NCI-H345 (cell line): ENCODE results near the gene HBZ.
A peak's percentile ranks its signal among the peaks of the same experiment; 100 is the strongest.
"Not testable (repeated sequence)": the region's sequence is repeated elsewhere in the genome, so short reads cannot be mapped to it uniquely, and the experiment has no call there.

ENCODE experiments used
- DNase-seq: peaks from one replicate; lab custom pipeline; 2025; lab: John Stamatoyannopoulos, UW

The HBZ gene

DNA sequence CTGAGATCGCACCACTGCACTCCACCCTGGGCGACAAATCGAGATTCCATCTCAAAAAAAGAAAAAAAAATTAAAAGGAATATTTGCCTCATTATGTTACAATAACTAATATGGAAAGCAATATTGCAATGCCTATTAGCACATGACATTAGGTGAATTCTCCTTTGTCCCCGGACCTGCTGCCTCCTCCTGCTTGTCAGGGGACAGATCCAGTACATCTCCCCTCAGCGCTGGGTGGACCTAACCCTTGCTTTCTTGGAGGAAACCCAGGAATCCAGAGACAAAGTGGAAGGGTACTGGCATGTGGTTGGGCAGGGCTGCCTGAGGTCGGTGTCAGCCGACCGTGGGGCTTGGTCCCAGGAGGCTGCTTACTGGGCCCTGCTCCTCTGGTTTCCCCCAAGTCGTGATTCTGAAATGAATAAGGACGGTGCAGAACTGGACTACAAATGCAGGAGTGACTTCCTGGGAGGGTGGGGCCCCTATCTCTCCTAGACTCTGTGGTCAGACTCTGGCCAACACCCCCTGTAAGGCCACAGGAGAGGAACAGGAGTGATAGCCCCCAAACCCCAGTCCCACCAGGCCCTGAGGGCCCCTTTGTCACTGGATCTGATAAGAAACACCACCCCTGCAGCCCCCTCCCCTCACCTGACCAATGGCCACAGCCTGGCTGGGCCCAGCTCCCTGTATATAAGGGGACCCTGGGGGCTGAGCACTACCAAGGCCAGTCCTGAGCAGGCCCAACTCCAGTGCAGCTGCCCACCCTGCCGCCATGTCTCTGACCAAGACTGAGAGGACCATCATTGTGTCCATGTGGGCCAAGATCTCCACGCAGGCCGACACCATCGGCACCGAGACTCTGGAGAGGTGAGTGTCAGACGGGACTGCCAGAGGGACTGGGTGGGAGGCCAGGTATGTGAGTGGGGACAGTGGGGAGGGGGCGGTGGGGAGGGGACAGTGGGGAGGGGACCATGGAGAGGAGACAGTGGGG is at the start of gene HBZ:
HBZ (plus strand) TSS at position 504 of the 988 bp plus-strand sequence; CDS start at position 770, 266 bp downstream.
- DNase-seq, result no peak

DNA sequence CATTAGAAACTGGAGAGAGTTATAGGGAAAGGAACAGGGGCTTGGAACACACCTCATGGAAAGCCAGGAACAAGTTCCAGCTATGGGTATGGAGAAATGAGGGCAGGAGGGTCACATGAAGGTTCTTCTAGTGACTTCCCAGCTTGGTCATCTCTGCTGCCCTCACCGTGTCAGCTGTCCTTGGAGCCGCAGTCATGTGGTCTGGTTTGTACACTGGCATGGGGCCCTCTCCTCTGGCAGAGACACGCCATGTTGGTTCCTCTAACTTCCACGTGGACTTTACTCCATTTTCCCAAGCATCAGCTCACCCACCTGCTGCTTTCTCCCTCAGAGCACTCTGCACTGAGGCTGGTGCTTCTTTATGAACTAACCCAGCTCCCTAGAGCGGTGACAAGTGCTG is 48.1 kb upstream of the HBZ start:
- DNase-seq, result no peak

DNA sequence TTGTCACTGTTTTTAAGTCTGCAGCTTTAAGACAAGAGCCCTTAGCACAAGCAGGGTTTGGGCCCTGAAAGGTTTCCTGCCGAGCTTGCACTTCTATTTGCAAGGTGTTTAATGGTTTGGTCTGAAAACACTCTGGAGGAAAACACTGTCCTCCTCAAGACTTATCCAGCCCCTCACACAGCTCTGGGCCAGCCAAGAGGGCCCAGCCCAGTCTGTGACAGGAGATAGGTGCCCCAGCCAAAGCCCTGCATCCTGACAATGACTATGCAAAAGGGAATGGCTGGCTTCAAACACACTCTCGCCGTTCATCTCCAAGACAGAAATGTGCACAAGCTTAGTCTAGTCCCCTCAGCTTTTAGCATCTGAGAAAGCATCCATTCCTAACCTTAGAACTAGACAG is 47.5 kb upstream of the HBZ start:
- no peak for DNase-seq

DNA sequence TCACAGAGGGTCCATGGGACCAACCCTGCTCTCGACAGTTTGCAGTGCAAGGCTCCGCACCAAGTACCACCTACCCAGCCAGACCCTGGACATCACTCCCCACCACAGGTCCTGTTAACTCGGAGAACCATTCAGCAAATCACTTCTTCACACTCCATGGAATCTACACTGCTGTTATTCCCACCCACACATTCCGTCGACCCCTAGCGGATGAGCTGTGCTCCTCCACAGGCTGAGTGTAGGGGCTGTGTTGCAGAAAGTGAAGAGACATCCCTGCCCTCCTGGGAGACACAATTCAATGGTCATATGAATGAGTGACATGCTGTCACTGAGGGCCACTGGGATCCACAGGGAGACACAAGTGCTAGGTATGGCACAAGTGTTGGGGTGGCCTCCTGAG is 46.9 kb upstream of the HBZ start:
- DNase-seq, result no peak

DNA sequence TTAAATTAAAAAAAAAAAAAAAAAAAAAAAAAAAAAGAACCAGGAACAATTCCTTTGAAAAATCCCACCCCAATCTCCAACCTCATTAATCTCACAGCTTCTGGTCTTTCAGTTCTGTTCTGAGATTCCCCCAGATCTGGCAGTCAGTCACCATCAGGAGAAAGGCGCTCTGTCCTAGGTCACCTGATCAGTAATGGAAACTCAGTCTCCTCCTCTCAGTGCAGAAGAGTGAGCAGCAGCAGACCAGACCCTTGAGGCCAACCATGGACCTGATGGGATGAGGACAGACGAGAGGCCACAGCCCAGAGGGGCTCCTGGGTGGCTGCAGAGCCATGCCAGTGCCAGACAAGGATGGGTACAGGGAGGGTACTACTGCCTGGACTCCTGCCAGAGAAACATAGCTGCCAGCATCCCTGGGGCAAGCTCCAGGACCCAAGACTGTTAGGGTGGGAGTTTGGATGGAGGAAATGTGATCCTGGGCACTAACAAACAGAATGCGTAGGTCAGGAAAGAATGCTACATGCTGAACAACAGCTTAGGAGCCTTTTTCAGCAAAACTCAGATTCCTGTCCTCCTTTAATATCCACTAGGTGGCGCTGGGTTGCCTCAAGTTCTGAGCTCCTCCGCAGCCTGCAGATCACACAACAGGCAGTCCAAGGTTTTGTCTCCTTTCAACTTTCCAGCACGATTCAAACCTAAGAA is 45.7 kb upstream of the HBZ start:
- peak; percentile 77 for DNase-seq

DNA sequence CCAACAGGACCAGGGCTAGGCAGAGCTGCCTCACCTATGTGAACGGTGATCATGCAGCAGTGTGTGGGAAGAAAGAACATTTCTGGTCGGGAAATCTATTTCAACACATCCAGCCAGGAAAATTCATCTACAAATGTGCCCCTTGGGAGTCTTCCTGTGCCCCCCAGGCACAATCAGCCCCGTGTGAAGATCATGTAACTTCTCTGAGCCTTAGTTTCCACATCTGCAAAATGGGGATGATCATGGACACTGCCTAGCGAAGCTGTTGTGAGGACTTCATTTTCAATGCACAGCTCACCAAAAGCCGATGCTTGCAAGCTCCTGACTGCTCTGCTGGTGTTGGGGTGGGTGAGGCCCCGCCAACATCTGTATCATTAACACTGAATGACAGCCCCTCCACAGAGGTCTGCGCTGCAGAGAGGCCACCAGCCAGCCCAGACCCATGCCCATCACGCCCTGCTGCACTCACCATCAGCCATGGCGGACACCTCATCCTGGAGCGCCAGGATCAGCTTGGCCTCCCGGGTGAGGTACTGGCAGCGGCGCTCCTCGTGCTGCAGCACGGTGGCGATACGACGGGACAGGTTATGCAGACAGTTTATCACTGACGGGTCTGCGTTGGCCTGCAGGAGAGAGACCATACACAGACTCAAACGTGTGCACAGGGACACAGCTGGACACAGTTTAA is 40.1 kb upstream of the HBZ start:
- no peak for DNase-seq

DNA sequence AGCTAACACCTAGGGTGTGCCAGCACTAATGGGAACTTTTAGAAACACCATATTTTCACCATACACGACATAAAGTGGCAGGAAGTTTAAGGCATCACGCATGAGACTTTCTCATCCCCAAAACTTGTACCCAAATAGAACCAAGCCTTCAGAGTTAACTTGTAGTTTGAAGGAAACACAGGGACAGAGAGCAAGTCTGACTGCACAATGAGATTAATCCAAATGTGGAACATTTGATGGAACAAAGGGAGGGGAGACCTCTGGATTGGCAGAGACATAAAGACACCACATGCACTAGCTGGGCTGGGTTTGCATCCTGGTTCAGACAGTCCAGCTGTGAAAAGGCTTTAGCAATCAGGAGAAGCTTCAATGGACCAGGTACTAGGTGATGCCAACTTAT is 38.1 kb upstream of the HBZ start:
- no peak for DNase-seq

DNA sequence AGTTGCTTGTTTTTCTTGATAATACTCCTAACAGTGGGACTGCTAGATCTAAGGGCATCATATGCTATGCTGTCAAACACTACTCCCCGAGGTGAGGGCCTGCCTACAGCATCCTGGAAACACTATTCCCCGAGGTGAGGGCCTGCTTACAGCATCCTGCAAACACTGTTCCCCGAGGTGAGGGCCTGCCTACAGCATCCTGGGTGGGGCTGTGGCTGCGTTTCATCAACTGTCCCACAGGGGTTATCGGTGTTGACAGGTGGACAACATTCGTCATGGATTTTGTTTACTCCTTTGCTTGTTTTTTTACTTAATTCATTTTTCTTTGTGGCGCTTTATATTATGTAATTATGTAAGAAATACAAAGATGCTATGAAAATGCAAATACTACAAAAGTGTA is 36.4 kb upstream of the HBZ start:
- DNase-seq, result no peak

DNA sequence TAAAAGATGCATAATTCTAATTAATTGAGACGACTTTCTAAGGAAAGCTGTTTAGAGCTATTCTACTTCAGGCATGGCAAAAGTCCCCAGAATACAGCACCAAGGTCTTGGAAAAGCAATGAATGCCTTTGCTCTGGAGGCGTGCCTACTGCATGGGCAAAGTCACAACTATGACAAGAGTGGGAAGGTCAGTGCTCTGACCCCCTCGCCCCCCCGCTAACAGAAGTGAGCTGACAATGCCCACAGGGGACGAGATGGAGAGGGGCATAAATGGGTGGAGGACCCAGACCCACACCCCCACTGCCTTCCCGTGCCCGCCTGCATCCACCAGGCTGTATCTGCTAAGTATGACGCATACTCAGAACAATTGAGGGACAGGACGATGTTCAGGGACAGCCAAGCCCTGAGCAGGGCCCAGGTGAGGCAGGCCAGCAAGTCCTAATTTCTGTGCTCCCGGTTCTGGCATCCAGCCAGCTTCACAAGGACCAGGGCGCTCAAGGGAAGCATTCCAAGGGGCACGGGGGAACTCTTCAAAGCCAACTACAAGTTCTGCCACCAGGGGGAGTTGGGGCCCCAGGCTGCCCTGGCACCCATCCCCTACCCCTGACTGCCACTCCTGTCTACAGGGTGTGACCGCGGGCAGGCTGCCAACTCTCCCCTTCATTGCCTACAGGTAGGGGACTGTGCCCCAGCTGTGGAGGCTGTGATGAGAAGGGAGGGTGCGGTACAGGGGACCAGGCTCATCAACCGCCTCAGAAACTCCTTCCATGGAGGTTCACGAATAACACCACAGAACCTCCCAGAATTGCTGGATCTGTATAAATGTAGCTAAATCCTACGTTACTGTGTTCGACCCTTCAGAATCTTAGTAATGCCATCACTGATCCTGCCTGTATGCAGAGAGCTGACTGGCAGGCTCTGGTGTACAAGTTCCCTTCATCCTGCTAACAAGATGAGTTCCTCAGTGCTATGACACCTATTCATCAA is 34.8 kb upstream of the HBZ start:
- DNase-seq, result peak; percentile 87

DNA sequence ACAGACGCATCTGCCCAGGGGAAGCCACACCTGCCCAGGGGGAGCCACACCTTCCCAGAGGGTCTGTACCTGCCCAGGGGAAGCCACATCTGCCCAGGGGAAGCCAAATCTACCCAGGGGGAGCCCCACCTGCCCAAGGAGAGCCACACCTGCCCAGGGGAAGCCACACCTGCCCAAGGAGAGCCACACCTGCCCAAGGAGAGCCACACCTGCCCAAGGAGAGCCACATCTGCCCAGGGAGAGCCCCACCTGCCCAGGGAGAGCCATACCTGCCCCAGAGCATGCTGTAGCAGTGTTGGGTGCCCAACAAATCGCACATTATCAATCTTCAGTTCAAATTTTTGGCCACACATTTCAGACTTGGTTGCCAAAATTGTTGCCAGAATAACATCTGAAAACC is 33.6 kb upstream of the HBZ start:
- DNase-seq, result no peak

DNA sequence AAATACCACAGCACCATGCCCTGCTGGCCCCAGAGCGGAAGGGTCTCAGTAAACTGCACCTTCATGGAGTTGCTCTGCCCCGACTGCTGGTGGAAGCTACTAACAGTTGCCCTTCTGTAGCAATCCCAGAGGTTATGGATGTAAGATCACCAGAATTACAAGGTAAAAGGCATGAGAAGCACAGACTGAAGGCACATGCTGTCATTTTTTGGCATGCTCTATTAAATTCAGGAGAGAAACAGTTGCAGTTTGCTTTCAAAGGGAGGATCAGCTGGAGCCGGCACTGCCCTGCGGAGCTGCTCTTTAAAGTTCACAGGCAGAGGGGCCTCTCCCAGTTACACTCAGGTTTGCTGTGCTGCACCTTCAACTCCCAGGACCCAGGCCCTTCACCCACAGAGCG is 33.1 kb upstream of the HBZ start:
- no peak for DNase-seq

DNA sequence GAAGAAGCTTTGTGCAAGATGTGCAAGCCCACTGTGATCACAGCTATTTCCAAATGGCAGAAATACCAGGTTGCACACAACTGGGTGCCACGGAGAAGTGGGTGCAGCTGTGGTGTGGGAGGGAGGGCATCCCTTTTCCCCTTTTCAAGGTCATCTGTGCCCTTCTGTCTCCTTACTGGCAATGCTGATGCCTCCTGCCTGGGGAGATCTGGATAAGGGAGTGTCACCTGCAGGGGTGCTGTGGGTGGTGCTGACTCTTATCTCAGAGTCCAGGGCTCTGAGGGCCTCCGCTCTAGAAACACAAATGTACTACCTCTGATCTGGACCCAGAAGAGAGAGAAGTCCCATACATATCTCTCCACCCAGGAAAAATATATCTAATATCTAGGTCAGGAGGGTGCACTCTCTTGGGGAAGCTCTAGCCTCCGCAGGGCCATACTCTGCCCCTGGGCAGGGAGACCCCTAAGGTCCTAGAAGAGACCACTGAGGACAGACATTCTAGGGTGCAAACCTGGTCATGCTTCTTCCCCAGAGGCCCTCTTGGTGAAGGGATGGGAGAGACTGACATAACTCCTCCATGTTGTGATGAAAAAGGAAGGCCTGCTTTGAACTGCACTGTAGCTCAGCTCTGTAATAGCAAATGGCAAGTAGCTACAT is 32.5 kb upstream of the HBZ start:
- DNase-seq, result no peak

DNA sequence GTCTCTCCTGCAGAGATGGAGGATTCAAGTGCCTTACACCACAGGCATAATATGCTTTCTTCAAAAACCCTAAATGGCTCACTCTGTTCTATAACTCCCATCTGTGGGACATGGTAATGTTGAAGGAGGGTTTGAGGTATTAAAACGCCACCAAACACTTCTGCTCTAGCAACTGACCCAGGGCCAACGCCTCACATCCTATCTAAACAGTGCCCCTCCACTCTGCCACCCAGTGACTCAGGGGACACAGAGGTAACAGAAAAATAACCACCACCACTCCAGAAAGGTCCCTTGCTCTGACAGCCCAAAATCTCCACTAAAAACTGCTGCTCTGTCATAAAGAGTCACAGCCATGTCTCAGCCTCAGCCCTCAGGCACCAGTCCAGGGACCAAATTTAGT is 31.7 kb upstream of the HBZ start:
- no peak for DNase-seq

DNA sequence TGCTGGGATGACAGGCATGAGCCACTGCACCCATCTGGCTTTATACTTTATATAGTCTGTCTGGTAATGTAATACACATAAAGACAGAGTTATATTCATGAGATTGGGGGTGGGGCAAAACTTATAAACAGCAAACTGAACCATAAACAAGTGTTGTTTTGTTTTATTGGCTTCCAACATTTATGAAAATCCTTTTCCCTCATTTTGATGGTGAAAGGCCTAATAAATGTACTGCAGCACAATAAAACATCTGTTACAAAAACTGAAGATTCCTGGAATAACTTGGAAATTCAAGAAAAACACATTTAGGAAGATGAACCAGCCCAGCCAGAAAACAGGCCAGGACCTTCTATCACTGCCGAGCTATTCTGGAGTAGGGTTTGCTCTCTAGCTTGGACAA is 30.1 kb upstream of the HBZ start:
- DNase-seq, result no peak

DNA sequence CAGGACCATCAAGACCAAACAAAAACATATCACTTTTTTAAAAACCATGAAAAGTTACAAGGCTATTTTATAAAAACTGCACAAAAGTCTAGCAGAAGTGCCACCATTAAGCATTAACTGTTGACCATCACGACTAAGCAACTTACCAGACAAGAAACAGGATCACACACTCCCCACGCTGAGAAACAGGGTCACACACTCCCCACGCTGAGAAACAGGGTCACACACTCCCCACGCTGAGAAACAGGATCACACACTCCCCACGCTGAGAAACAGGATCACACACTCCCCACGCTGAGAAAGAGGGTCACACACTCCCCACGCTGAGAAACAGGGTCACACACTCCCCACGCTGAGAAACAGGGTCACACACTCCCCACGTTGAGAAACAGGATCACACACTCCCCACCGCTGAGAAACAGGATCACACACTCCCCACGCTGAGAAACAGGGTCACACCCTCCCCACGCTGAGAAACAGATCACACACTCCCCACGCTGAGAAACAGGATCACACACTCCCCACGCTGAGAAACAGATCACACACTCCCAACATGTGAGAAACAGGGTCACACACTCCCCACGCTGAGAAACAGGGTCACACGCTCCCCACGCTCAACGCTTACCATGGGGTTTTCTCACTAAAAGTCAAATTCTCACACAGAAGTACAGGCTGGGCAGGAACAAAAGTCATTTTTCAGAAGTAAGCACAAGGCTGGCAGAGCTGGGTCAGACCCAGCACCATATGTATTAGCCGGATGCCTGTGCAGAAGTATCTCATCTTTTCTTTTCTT is 28.7 kb upstream of the HBZ start:
- DNase-seq, result not testable (repeated sequence)

DNA sequence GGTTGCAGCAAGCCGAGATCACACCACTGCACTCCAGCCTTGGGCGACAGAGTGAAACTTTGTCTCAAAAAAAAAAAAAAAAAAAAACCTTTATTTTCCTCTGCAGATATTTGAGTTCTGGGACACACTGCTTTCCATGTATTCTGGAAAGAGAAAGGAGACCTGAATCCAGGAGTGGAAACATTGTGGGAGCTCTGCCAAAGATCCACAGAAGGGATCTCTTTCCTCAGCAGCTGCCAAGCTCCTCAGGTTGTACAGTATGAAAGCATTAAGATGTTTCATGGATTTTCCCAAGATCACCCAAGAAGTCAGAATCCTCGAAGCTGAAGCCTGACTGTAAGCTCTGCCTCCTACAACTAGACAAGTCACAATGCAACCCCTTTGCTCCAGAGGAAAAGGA is 27.4 kb upstream of the HBZ start:
- DNase-seq, result no peak

DNA sequence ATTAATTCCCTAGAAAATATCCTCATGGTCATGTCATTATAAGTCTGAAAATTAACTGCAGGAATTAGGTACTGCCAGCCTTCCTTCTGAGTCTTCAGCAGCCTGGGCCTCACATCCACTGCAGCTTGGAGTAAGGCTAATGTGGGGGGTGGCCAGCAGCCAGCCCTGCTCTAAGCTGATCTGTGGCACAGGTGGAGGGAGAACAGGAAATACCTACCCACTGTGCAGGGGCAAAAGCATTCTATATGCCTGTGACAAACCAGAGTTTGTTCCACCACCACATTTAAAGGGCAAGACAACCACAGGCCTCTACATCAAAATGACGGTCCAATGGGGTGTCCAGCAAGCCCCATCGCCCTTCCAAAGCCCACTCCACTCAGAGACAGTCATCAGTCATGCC is 23.4 kb upstream of the HBZ start:
- no peak for DNase-seq

DNA sequence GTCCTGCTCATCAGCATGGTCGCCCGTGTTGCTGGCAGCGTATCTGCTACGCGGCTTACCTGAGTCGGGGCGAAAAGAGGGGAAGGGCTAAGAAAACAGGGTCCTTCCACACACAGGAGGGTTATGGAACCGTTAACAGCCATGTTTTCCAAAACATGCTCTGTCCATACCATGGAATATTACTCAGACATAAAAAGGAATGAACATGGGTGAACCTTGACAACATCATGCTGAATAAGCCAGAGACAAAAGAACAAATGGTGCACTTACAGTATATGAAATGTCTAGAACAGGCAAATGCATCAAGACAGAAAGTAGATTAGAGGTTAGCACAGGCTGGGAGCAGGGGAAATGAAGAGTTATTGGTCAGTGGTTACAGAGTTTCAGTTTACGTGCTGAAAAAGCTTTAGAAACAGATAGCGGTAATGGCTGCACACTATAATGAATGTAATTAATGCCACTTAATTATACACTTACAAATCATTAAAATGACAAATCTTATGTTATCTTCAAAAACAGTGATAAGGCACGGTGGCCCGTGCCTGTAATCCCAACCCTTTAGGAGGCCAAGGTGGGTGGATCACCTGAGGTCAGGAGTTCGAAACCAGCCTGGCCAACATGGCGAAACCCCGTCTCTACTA is 21.8 kb upstream of the HBZ start:
- DNase-seq, result no peak

DNA sequence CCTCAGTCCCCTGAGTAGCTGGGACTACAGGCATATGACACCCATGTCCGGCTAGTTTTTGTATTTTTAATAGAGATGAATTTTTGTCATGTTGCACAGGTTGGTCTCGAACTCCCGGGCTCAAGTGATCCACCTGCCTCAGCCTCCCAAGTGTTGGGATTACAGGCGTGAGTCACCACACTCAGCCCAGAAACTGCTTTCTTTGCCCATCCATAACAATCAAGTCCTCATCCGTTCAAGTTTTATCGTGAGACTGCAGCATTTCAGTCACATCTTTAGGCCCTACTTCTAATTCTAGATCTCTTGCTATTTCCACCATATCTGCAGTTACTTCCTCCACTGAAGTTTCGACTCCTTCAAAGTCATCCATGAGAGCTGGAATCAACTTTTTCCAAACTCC is 20.3 kb upstream of the HBZ start:
- no peak for DNase-seq

DNA sequence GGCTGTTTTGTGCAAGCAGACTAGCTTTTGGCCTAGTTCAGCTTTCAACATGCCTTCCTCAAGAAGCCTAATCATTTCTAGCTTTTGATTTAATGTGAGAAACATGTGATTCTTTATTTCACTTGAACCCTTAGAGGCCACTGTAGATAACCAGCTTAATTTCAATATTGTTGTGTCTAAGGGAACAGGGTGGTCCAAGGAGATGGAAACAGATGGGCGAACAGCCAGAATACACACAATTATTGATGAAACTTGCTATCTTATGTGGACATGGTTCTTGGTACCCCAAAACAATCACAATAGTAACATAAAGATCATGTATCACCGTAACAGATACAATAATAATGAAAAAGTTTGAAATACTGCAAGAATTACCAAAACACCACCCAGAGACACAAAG is 18.7 kb upstream of the HBZ start:
- no peak for DNase-seq
